Ishikawa (cell line): ENCODE results near the gene CLCF1.

ENCODE experiments used
- CEBPB ChIP-seq: IDR thresholded peaks from 2 replicates; pipeline ENCODE4 v1.6.1; 2012
- CREB1 ChIP-seq: IDR thresholded peaks from 2 replicates; pipeline ENCODE4 v1.6.1; 2012; ENCODE audit warnings: low read depth
- EP300 ChIP-seq: IDR thresholded peaks from 2 replicates; pipeline ENCODE4 v1.6.1; 2012; ENCODE audit warnings: borderline replicate concordance
- FOXM1 ChIP-seq: IDR thresholded peaks from 2 replicates; pipeline ENCODE4 v1.6.1; 2012; ENCODE audit warnings: low read depth, borderline replicate concordance
- MAX ChIP-seq: IDR thresholded peaks from 2 replicates; pipeline ENCODE4 v1.6.1; 2012
- NFIC ChIP-seq: IDR thresholded peaks from 2 replicates; pipeline ENCODE4 v1.6.1; 2012
- RAD21 ChIP-seq: IDR thresholded peaks from 2 replicates; pipeline ENCODE4 v1.6.1; 2012; ENCODE audit warnings: low read depth
- REST ChIP-seq: IDR thresholded peaks from 2 replicates; pipeline ENCODE4 v1.6.1; 2012; ENCODE audit warnings: low read depth, mild to moderate bottlenecking
- TAF1 ChIP-seq: IDR thresholded peaks from 2 replicates; pipeline ENCODE4 v1.6.1; 2012; ENCODE audit warnings: low read depth, mild to moderate bottlenecking
- TCF12 ChIP-seq: IDR thresholded peaks from 2 replicates; pipeline ENCODE4 v1.6.1; 2012; ENCODE audit warnings: low read depth
- TEAD4 ChIP-seq: IDR thresholded peaks from 2 replicates; pipeline ENCODE4 v1.6.1; 2012
- YY1 ChIP-seq: IDR thresholded peaks from 2 replicates; pipeline ENCODE4 v1.6.1; 2012; ENCODE audit warnings: low read depth
- ZBTB7A ChIP-seq: IDR thresholded peaks from 2 replicates; pipeline ENCODE4 v1.6.1; 2012; ENCODE audit warnings: low read depth
- TF ChIP-seq, protein P1 (sequence below): IDR thresholded peaks from 2 replicates; pipeline ENCODE4 v1.6.1; 2012

- TF ChIP-seq MAX = no peak
- TF ChIP-seq CEBPB = no peak
- TF ChIP-seq TAF1 = no peak
- no peak for TF ChIP-seq EP300
- TF ChIP-seq RAD21 = no peak
- TF ChIP-seq ZBTB7A = no peak
- no peak for TF ChIP-seq YY1
- TF ChIP-seq FOXM1 = no peak
- no peak for TF ChIP-seq NFIC
- no peak for TF ChIP-seq CREB1
- TF ChIP-seq REST = no peak
- TF ChIP-seq TCF12 = no peak
- TF ChIP-seq, protein P1, sequence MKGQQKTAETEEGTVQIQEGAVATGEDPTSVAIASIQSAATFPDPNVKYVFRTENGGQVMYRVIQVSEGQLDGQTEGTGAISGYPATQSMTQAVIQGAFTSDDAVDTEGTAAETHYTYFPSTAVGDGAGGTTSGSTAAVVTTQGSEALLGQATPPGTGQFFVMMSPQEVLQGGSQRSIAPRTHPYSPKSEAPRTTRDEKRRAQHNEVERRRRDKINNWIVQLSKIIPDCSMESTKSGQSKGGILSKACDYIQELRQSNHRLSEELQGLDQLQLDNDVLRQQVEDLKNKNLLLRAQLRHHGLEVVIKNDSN = no peak
- TF ChIP-seq TEAD4 = no peak
Observed at GRCh38 chr11:67396259-67396581, 22.8 kb upstream of the CLCF1 start.
